Memory B cell (primary cell): ENCODE data around the gene KCNK2.

ENCODE experiments used
- ATAC-seq: fragments of 150-1000 bp; cut with Tn5 transposase; 2 replicates; pipeline ENCODE4 v1.10.0; 2021; ENCODE audit warnings: low read depth, mild to moderate bottlenecking, moderate library complexity
- DNase-seq, 2 donors: peaks; one replicate each; pipeline ENCODE4 v3.0.0; 2022; ENCODE audit warnings: low spot score in 2 of 2
- H3K27ac Mint-ChIP-seq: one replicate; pipeline ENCODE4 v1.8.0; 2022; ENCODE audit warnings: mild to moderate bottlenecking, moderate library complexity, mixed read lengths
- H3K27me3 Mint-ChIP-seq: one replicate; pipeline ENCODE4 v1.8.0; 2022; ENCODE audit warnings: mixed read lengths
- H3K36me3 Mint-ChIP-seq: one replicate; pipeline ENCODE4 v1.8.0; 2022; ENCODE audit warnings: mild to moderate bottlenecking, mixed read lengths
- H3K4me1 Mint-ChIP-seq: one replicate; pipeline ENCODE4 v1.8.0; 2022; ENCODE audit warnings: mixed read lengths
- H3K4me3 Mint-ChIP-seq: one replicate; pipeline ENCODE4 v1.8.0; 2022; ENCODE audit warnings: mild to moderate bottlenecking, moderate library complexity, mixed read lengths
- H3K9me3 Mint-ChIP-seq: one replicate; pipeline ENCODE4 v1.8.0; 2022; ENCODE audit warnings: mixed read lengths

The KCNK2 gene

DNA sequence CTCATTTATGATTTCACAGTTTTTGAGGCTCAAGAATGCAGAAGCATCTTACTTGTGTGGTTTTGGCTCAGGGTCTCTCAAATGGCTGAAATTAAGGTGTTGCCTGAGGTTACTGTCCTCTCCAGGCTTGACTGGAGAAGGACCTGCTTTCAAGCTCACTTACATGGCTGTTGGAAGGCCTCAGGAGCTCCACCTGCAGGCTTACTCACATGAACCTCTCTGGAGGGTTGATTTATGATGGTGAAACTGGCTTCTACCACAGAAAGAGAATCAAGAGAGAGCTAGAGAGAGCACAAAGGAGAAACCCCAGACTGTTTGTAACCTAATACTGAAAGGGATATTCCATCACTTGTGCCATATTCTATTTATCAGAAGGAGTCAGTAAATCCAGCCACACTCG is 6.2 kb upstream of the KCNK2 start:
- no peak overlapping the region for H3K27ac Mint-ChIP-seq
- peaks cover 5% of the 10 kb centered on the region for H3K27me3 Mint-ChIP-seq
- no peak for ATAC-seq
- DNase-seq, result no peak
- peaks cover 2% of the 10 kb centered on the region for H3K9me3 Mint-ChIP-seq
- H3K4me3 Mint-ChIP-seq, result no peak overlapping the region
- peaks cover 2% of the 10 kb centered on the region for H3K4me1 Mint-ChIP-seq
- no peaks in the 10 kb centered on the region for H3K36me3 Mint-ChIP-seq

DNA sequence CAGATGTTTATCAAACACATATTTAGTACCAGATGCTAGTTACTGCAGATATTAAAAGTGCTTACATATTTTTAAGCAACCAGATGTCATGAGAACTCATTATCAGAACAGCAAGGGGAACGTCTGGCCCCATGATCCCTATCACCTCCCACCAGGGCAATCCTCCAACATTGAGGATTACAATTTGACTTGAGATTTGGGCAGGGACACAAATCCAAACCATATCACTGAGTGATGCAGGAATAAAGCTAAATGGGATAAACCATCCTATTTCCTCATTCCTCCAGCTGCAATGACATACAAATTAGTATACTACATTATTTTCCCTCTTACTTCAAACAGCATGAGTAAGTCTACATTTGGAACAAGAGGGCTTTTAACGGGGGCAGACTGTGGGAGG is 3.1 kb upstream of the KCNK2 start:
- no peak overlapping the region for H3K4me3 Mint-ChIP-seq
- H3K4me1 Mint-ChIP-seq, result peaks cover 7% of the 10 kb centered on the region
- DNase-seq, result no peak
- H3K36me3 Mint-ChIP-seq, result no peaks in the 10 kb centered on the region
- peaks cover 17% of the 10 kb centered on the region for H3K27me3 Mint-ChIP-seq
- no peak for ATAC-seq
- peaks cover 2% of the 10 kb centered on the region for H3K9me3 Mint-ChIP-seq
- no peak overlapping the region for H3K27ac Mint-ChIP-seq

DNA sequence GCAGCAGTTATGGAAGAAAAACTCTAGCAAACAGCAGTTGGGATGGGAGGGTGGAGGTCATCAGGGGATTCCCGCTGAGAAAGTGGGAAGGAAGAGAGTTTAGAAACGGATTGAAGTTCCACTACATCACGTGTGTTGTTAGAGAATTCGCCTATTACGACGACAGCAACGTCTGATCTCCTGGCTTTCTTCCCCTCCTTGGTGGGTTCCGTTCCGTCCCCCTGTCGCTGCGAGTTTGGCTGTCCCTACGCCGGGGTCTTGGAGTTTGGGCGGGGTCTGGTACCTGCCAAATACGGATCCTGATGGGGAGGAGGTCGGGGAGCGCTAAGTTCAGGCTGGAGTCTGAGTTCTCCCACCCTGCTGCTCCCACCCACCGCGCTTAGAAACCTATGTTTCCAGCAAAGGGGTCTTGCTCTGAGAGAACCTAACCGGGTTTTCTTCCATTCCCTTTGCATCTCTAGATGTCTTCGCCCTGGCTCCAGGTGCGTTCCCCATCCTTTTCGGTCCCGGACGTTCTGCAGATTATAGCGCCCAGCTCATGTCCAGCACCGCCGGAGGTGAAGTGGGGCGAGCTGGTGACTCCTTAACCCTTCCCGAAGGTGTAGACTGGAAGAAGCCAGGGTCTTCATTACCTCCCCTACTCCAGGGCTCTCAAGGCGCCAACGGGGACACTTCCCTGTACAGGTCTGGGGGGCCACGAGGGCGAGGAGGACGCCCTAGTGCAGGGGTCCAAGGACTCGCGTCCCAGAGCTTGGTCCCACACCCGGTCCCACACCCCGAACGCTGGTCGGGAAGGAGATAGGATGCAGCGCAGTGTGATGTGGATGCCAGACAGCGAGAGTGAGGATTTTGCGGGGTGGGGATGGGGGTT is 641 bp upstream of the KCNK2 start:
- Mint-ChIP-seq H3K9me3 (peaks cover 4% of the 10 kb centered on the region), H3K27me3 (peaks cover 20% of the 10 kb centered on the region)

DNA sequence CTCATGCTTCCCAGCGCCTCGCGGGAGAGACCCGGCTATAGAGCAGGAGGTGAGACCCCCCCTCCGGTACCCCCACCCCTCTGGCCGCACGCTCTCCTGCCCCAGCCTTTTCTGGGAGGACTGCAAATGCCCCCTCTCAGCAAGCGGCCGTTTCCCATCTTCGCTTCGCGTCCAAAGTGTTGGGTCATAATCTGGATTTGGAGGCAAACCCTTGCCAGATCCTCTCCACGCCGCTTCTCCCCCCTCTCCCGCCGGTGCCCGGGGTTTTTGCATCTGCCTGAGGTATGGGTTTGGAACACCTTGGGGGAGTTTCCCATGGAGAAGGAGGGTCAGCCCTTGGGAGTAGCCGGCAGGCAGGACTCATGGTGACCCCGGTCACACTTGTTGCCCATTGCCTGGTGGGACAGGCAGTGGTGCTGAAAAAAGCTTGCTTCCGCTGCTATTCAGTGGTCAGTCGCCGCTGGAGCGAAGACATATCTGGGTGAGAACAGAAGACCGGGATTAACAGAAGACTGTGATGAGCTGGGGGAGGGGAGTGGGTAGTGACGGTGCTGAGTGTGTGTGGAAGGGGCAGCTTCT is 935 bp downstream of the KCNK2 start:
- H3K9me3 Mint-ChIP-seq, result peaks cover 4% of the 10 kb centered on the region
- no peak overlapping the region for H3K27ac Mint-ChIP-seq
- H3K27me3 Mint-ChIP-seq, result peaks cover 20% of the 10 kb centered on the region
- no peak for DNase-seq
- H3K4me1 Mint-ChIP-seq, result peaks cover 7% of the 10 kb centered on the region
- no peak for ATAC-seq
- no peaks in the 10 kb centered on the region for H3K36me3 Mint-ChIP-seq
- no peak overlapping the region for H3K4me3 Mint-ChIP-seq

More for the DNA sequence above, 641 bp upstream of the KCNK2 start:
- Mint-ChIP-seq H3K36me3 (no peaks in the 10 kb centered on the region), H3K27ac (no peak overlapping the region), H3K4me1 (peaks cover 7% of the 10 kb centered on the region), H3K4me3 (no peak overlapping the region)
- no peak for DNase-seq
- no peak for ATAC-seq

DNA sequence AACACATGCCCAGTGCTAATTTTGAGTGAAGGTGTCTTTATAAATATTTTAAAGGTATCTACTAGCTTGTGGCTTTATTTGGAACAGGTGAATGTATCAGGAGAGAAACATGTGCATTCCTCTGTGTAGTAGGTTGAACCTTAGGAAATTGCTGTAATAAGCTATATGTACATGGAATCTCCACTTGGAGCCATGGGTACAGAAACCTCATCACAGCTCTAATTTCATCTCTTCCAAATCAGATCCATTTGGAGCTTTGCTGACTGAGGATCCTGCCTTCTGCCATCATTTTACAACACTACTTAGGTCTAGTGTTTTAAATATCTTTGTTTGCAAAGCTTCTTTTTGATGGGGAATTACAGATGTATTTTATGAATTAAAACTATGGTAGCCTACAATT is 2.1 kb downstream of the KCNK2 start:
- ATAC-seq, result no peak
- no peak overlapping the region for H3K4me3 Mint-ChIP-seq
- peaks cover 7% of the 10 kb centered on the region for H3K4me1 Mint-ChIP-seq
- H3K27ac Mint-ChIP-seq, result no peak overlapping the region
- DNase-seq, result no peak
- H3K27me3 Mint-ChIP-seq, result peaks cover 18% of the 10 kb centered on the region
- H3K9me3 Mint-ChIP-seq, result peaks cover 4% of the 10 kb centered on the region
- H3K36me3 Mint-ChIP-seq, result no peaks in the 10 kb centered on the region

DNA sequence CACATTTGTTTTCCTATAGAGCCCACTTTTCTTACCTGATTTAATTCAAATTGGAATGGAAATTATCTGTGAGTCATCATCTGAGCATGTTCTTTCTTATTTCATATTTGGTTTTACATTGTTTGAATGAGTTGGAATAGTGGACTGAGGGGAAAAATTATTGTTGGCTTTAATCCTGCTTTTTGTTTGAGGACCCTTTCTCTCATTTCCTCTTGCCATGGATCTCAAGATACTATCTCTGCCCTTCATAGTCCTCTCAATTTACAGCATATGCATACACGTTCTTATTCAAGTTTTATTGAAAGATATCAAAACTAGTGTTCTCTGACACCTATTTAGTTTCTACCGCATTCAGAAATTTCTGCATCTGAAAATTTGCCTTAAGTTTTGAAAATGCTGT is 5.1 kb downstream of the KCNK2 start:
- Mint-ChIP-seq H3K27ac (no peak overlapping the region), H3K4me1 (no peaks in the 10 kb centered on the region), H3K9me3 (peaks cover 4% of the 10 kb centered on the region), H3K36me3 (no peaks in the 10 kb centered on the region), H3K4me3 (no peak overlapping the region), H3K27me3 (peaks cover 8% of the 10 kb centered on the region)
- no peak for ATAC-seq
- no peak for DNase-seq

DNA sequence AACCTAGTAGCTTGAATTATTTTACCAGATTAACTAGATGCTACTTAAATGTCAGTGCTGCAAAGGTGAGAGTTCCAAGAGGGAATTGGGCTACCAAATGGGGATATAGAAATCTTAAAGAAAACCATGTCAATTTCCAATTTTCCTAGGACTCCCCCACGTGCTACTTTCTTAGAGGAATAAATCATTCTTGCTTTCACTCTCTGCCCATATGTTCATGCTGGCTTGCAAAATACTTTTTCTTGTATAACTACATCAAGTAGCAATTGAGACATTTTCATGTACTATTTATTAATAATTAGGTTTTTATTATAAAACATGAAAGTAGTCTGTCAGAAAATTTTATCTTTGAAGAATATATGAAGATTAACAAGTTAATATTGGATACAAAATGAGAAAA is 11.8 kb downstream of the KCNK2 start:
- ATAC-seq, result no peak
- DNase-seq, result no peak
- no peaks in the 10 kb centered on the region for H3K27me3 Mint-ChIP-seq
- no peaks in the 10 kb centered on the region for H3K36me3 Mint-ChIP-seq
- H3K9me3 Mint-ChIP-seq, result no peaks in the 10 kb centered on the region
- no peaks in the 10 kb centered on the region for H3K4me1 Mint-ChIP-seq
- no peak overlapping the region for H3K27ac Mint-ChIP-seq
- no peak overlapping the region for H3K4me3 Mint-ChIP-seq

DNA sequence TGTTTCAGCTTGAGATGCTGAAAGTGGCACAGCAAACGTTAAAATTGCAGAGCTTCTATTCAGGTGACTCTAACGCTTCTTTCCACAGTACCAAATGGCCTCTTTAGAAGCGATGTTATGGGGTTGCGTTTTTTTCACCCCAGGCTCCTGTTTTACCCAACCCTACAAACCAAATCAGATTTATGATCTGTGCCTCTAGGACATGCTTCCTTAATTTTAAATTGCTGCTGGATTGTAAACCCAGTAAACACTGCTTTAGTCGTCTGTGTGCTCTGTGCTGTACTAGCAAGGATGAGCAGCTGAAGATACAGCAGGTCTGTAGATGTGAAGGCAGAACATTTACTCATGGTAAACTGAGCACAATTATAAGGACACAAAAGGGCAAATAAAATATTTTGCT is 13.0 kb downstream of the KCNK2 start:
- no peak for ATAC-seq
- Mint-ChIP-seq H3K4me3 (no peak overlapping the region), H3K36me3 (no peaks in the 10 kb centered on the region), H3K4me1 (no peaks in the 10 kb centered on the region), H3K27ac (no peak overlapping the region), H3K9me3 (no peaks in the 10 kb centered on the region), H3K27me3 (no peaks in the 10 kb centered on the region)
- no peak for DNase-seq

DNA sequence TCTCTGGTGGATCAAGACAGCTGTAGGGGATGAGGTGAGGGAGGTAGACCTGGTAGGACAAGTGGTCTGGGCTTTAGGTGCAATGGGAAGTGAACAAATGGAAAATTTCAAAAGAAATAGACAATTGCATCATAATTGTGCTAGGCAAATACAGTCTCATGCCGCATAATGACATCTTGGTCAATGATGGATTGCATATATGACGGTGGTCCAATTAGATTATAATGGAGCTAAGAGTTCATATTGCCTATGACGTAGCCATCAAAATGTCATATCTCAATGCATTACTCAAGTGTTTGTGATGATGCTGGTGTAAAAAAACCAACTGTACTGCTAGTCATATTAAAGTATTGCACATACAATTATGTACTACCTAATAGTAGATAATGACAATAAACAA is 19.0 kb downstream of the KCNK2 start:
- H3K4me3 Mint-ChIP-seq, result no peak overlapping the region
- DNase-seq, result no peak
- no peak for ATAC-seq
- H3K27ac Mint-ChIP-seq, result no peak overlapping the region
- no peaks in the 10 kb centered on the region for H3K36me3 Mint-ChIP-seq
- H3K27me3 Mint-ChIP-seq, result no peaks in the 10 kb centered on the region
- H3K4me1 Mint-ChIP-seq, result no peaks in the 10 kb centered on the region
- H3K9me3 Mint-ChIP-seq, result no peaks in the 10 kb centered on the region

DNA sequence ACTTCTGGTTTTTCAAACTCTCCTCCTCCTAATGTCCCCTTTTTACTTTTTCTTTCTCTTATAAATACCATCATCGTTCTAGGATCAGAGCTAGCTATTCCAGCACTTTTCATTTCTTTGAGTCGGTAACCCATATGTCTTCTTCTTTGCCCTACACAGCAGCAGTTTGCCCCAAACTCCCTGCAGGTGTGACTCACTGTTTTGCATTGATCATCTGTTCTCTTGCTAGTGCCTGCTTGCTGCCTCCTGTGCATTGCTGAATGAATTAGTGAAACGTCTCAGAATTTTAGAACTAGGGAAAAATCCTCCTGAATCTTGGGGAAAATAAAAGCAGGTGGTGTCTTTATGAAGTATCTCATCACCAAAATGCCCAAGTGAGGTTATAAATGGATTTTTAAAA is 21.7 kb downstream of the KCNK2 start:
- Mint-ChIP-seq H3K9me3 (peaks cover 2% of the 10 kb centered on the region), H3K4me3 (no peak overlapping the region), H3K4me1 (no peaks in the 10 kb centered on the region), H3K27ac (no peak overlapping the region), H3K27me3 (no peaks in the 10 kb centered on the region), H3K36me3 (no peaks in the 10 kb centered on the region)
- DNase-seq (no peak), ATAC-seq (no peak)

DNA sequence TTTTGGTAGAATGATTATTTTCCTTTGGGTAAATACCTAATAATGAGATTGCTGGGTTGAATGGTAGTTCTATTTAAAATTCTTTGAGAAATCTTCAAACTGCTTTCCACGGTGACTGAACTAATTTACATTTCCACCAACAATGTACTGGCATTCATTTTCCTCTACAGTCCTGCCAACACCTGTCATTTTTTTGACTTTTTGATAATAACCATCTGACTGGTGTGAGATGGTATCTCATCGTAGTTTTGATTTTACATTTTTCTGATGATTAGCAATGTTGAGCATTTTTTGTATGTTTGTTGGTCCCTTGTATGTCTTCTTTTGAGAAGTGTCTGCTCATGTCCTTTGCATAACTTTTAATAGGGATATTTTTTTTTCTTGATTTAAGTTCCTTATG is 23.5 kb downstream of the KCNK2 start:
- Mint-ChIP-seq H3K27ac (no peak overlapping the region), H3K4me1 (no peaks in the 10 kb centered on the region)

DNA sequence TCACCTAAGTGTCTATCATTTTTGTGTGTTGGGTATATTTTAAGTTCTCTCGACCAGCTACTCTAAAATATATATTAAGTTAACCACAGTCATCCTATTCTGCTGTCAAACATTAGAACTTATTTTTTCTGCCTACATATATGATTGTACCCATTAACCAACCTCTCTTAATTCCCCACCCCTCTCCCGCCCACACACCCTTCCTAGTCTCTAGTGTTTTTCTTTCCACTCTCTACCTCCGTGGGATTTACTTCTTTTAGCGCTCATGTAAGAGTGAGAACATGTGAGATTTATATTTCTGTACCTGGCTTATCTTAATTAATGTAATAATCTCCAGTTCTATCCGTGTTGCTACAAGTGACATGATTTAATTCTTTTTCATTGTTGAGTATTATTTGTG is 26.6 kb downstream of the KCNK2 start:
- Mint-ChIP-seq H3K4me3 (no peak overlapping the region), H3K9me3 (peaks cover 7% of the 10 kb centered on the region), H3K4me1 (no peaks in the 10 kb centered on the region), H3K27ac (no peak overlapping the region), H3K36me3 (no peaks in the 10 kb centered on the region), H3K27me3 (no peaks in the 10 kb centered on the region)
- no peak for ATAC-seq
- DNase-seq, result no peak

More for the DNA sequence above, 23.5 kb downstream of the KCNK2 start:
- Mint-ChIP-seq H3K4me3 (no peak overlapping the region), H3K9me3 (peaks cover 7% of the 10 kb centered on the region), H3K27me3 (no peaks in the 10 kb centered on the region), H3K36me3 (no peaks in the 10 kb centered on the region)
- DNase-seq, result no peak
- ATAC-seq, result no peak

DNA sequence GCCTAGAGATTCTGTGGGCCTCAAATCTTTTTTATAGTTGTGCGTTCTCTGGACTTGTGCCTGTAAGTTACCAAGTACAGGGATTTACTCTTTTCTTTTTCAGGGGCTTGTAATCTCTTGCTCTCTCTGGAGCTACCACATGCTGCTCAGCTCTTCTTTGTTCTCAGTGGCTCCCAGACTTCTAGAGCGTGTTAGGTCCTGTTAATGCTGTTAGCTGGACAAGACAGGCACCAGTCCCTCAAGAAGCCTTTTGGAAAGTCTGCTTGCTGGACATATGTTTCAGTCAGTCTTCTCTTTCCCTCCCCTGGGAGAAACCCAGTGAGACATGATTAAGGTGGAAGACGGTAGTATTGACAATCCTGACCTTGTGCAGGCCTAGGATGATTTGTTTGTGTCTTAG is 29.4 kb downstream of the KCNK2 start:
- ATAC-seq (no peak), DNase-seq (no peak)
- peaks cover 7% of the 10 kb centered on the region for H3K9me3 Mint-ChIP-seq
- H3K27me3 Mint-ChIP-seq, result no peaks in the 10 kb centered on the region
- no peaks in the 10 kb centered on the region for H3K4me1 Mint-ChIP-seq
- H3K27ac Mint-ChIP-seq, result no peak overlapping the region
- no peaks in the 10 kb centered on the region for H3K36me3 Mint-ChIP-seq
- no peak overlapping the region for H3K4me3 Mint-ChIP-seq

DNA sequence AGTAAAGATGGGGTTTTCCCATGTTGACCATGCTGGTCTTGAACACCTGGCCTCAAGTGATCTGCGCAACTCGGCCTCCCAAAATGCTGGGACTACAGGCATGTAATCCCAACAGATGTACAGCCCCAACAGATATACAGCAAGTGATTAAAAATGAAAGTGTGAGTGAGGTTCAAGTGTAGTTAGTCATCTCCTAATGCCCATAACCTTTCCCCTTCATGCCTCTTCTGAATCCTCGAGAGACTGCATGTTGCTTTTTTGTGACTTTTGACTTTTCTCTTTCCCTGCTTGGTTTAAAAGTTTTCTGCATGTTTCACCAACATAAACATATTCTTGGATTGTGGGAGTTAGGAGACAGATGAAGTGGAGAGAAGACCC is 31.2 kb downstream of the KCNK2 start:
- Mint-ChIP-seq H3K27me3 (no peaks in the 10 kb centered on the region), H3K9me3 (peaks cover 6% of the 10 kb centered on the region), H3K4me3 (no peak overlapping the region), H3K4me1 (no peaks in the 10 kb centered on the region), H3K36me3 (no peaks in the 10 kb centered on the region), H3K27ac (no peak overlapping the region)
- DNase-seq, result no peak
- ATAC-seq, result no peak
